K562 (cell line): ENCODE data around the gene TSEN54. TPM values are rescaled to one million over a fixed set of nuclear protein-coding genes. Genes with fewer than 3 reads are reported as not detected.

Experiments
- ATAC-seq: fragments of 200-7000 bp; cut with Tn5 transposase; 3 replicates; pipeline ENCODE4 v1.9.1; 2020; ENCODE audit warnings: moderate library complexity
- BruUV-seq: library from RNA; stranded (reverse); fragments of 400-500 nt; replicated peaks from 2 replicates; lab custom pipeline; 2021; lab: Mats Ljungman, UMichigan
- CTCF ChIA-PET: fragments of 300-600 bp; formaldehyde crosslinking; extraction: SDS; loops from one replicate; lab custom pipeline; 2021; ENCODE audit warnings: low intra/inter-chr PET ratio; lab: Yijun Ruan, JAX
- POLR2A ChIA-PET: fragments of 300-600, 350-650 bp; sonication (Branson Sonifier 250); formaldehyde crosslinking; extraction: SDS; loops from one replicate; lab custom pipeline; 2021; ENCODE audit warnings: antibody characterized with exemption, inconsistent platforms; lab: Yijun Ruan, JAX
- DNase-seq, 4 experiments: peaks; one replicate each; pipeline versions ENCODE4 v3.0.0 to v3.0.0-alpha.2; 2011 to 2018; ENCODE audit warnings: low spot score in 3 of 4, mixed read lengths in 3 of 4; ENCODE audit errors: extremely low read depth in 1 of 4
- FAIRE-seq: peaks from 2 replicates; lab custom pipeline; 2011; peaks lifted over from hg19 to GRCh38; lab: Jason Lieb, UNC
- H2AFZ ChIP-seq: 2 replicates; pipeline ENCODE4 v1.6.0; 2011; ENCODE audit warnings: low read depth, low read length, control low read depth, inconsistent platforms
- H3K27ac ChIP-seq: fragments of 200-600 bp; 3 replicates; pipeline ENCODE4 v1.8.0; 2011; ENCODE audit warnings: low read depth, mild to moderate bottlenecking, control low read depth, inconsistent platforms, low read length, moderate library complexity, mixed read lengths; ENCODE audit errors: extremely low read depth
- H3K27me3 ChIP-seq, 2 experiments: fragments of 300-600 bp in 1 of 2; 2 replicates in 1 of 2; 3 replicates in 1 of 2; pipeline versions ENCODE4 v1.6.0 to v1.8.0; 2011; ENCODE audit warnings: inconsistent platforms in 2 of 2, low read length in 2 of 2, mild to moderate bottlenecking in 1 of 2, mixed read lengths in 1 of 2, moderate library complexity in 1 of 2; ENCODE audit not compliant: control insufficient read depth in 2 of 2, insufficient read depth in 2 of 2
- H3K36me3 ChIP-seq: fragments of 300-600 bp; 3 replicates; pipeline ENCODE4 v1.8.0; 2011; ENCODE audit warnings: mild to moderate bottlenecking, low read length, inconsistent platforms; ENCODE audit not compliant: control insufficient read depth, insufficient read depth
- H3K4me1 ChIP-seq, 2 experiments: fragments of 200-600 bp in 1 of 2; replicated peaks in 1 of 2; 2 replicates in 1 of 2; 3 replicates in 1 of 2; pipeline versions ENCODE4 v1.5.1 to v1.8.0; 2011; ENCODE audit warnings: inconsistent platforms in 2 of 2, low read length in 2 of 2, mild to moderate bottlenecking in 1 of 2, mixed read lengths in 1 of 2, moderate library complexity in 1 of 2; ENCODE audit not compliant: control insufficient read depth in 2 of 2, insufficient read depth in 2 of 2
- H3K4me2 ChIP-seq: 2 replicates; pipeline ENCODE4 v1.6.1; 2011; ENCODE audit warnings: low read length, control low read depth, inconsistent platforms, mixed read lengths; ENCODE audit not compliant: insufficient read depth
- H3K4me3 ChIP-seq: fragments of 200-600 bp; sonication (generic), shearing (Covaris generic); 2 replicates; pipeline ENCODE4 v1.5.1; 2016; ENCODE audit warnings: control low read depth, inconsistent platforms
- H3K79me2 ChIP-seq: fragments of 200-600 bp; 3 replicates; pipeline ENCODE4 v1.8.0; 2011; ENCODE audit warnings: low read length, inconsistent platforms; ENCODE audit not compliant: control insufficient read depth, insufficient read depth
- H3K9ac ChIP-seq, 2 experiments: 2 replicates each; pipeline versions ENCODE4 v1.6.0 to v1.6.1; 2011; ENCODE audit warnings: low read depth in 2 of 2, low read length in 2 of 2, control low read depth in 1 of 2, inconsistent platforms in 1 of 2, mild to moderate bottlenecking in 1 of 2, mixed read lengths in 1 of 2; ENCODE audit not compliant: insufficient read depth in 1 of 2
- H3K9me1 ChIP-seq: one replicate; pipeline ENCODE4 v1.6.0; 2011; ENCODE audit warnings: inconsistent platforms, mild to moderate bottlenecking, low read length, moderate library complexity; ENCODE audit not compliant: control insufficient read depth, insufficient read depth
- H3K9me3 ChIP-seq: replicated peaks from 2 replicates; pipeline ENCODE4 v1.5.1; 2011; ENCODE audit warnings: low read depth, low read length, inconsistent platforms; ENCODE audit not compliant: control insufficient read depth, insufficient read depth
- H4K20me1 ChIP-seq: replicated peaks from 2 replicates; pipeline ENCODE4 v1.6.1; 2011; ENCODE audit warnings: low read length, inconsistent platforms, mixed read lengths; ENCODE audit not compliant: control insufficient read depth, insufficient read depth
- ADNP ChIP-seq: fragments of 200-800 bp; sonication (Bioruptor generic); IDR thresholded peaks from 2 replicates; pipeline ENCODE4 v1.6.1; 2016; ENCODE audit warnings: missing genetic modification characterization, missing compliant biosample characterization
- DMBX1 ChIP-seq: fragments of 250-450 bp; sonication (Bioruptor Pico); IDR thresholded peaks from 2 replicates; pipeline ENCODE4 v1.8.0; 2022; ENCODE audit warnings: inconsistent platforms, mild to moderate bottlenecking, moderate library complexity, borderline replicate concordance
- FUS ChIP-seq: fragments of 200-400 bp; formaldehyde crosslinking; optimal IDR thresholded peaks from 2 replicates; pipeline ENCODE3; 2017; ENCODE audit warnings: low read depth, low read length
- GTF2E2 ChIP-seq: fragments of 200-800 bp; sonication (Bioruptor generic); IDR thresholded peaks from 2 replicates; pipeline ENCODE4 v1.6.1; 2016; ENCODE audit warnings: missing genetic modification characterization, missing compliant biosample characterization
- HDGF ChIP-seq: fragments of 450-650 bp; IDR thresholded peaks from 2 replicates; pipeline ENCODE4 v1.6.1; 2016
- MED1 ChIP-seq: sonication (generic); formaldehyde crosslinking; IDR thresholded peaks from 2 replicates; pipeline ENCODE4 v1.8.1; 2023; ENCODE audit warnings: missing genetic modification reagents, borderline replicate concordance
- SMAD3 ChIP-seq: fragments of 450-650 bp; formaldehyde crosslinking; conservative IDR thresholded peaks from 2 replicates; pipeline ENCODE4 v1.4.0; 2020; ENCODE audit warnings: mild to moderate bottlenecking
- ZBTB17 ChIP-seq: fragments of 450-650 bp; formaldehyde crosslinking; IDR thresholded peaks from 2 replicates; pipeline ENCODE4 v1.4.0; 2020; ENCODE audit warnings: mild to moderate bottlenecking
- ZFP36 ChIP-seq: fragments of 150-350 bp; IDR thresholded peaks from 2 replicates; pipeline ENCODE4 v1.6.1; 2018; ENCODE audit warnings: low read length, low read depth; ENCODE audit not compliant: partially characterized antibody
- ZZZ3 ChIP-seq: fragments of 450-650 bp; IDR thresholded peaks from 2 replicates; pipeline ENCODE4 v1.6.1; 2016; ENCODE audit warnings: antibody characterized with exemption, mild to moderate bottlenecking, moderate library complexity
- WGBS: fragments of 100-300 bp; shearing (Covaris generic); methylation state at CpG from one replicate; pipeline ENCODE4 v1.1.6; 2016; ENCODE audit warnings: low coverage, mixed read lengths; ENCODE audit not compliant: insufficient coverage; ENCODE audit errors: missing lambda C conversion rate; 5-methylcytosine and 5-hydroxymethylcytosine counted together
- in situ Hi-C: fragments of 300-500 bp; cut with MboI; formaldehyde crosslinking; loops from 4 replicates; pipeline ENCODE4 v1.15.0; 2018; ENCODE audit warnings: inconsistent platforms, mixed read lengths
- intact Hi-C: fragments of 100-400 bp; cut with micrococcal nuclease; formaldehyde crosslinking; loops from 2 replicates; pipeline ENCODE4 v1.14.2; 2022
- polyA plus RNA-seq, 8 experiments: library from polyadenylated mRNA; depleted of rRNA in 4 of 8; stranded (reverse) in 5 of 8; unstranded in 3 of 8; fragments of >200 nt; fragmentation: Nextera tagmentation in 2 of 8; fragmentation: Illumina TruSeq in 1 of 8; extraction: Ambion mirVana in 2 of 8; extraction: Trizol in 1 of 8; gene quantifications; 2 replicates each; pipeline versions ENCODE4 v1.2.1 to v1.2.3, GENCODE V29; 2011 to 2014; ENCODE audit warnings: inconsistent platforms in 1 of 8, missing spikeins in 1 of 8
- total RNA-seq, 7 experiments: library from RNA; depleted of rRNA in 6 of 7; stranded (reverse); fragments of >200 nt in 6 of 7; fragmentation: Illumina TruSeq in 2 of 7; extraction: Trizol in 2 of 7; gene quantifications; 2 replicates each; pipeline versions ENCODE4 v1.2.1 to v1.2.3, GENCODE V29; 2011 to 2021; ENCODE audit warnings: low replicate concordance in 1 of 7
- TF ChIP-seq, protein P1 (sequence below): fragments of 150-350 bp; IDR thresholded peaks from 2 replicates; pipeline ENCODE4 v1.6.1; 2014; ENCODE audit warnings: low read depth, mild to moderate bottlenecking, low read length, borderline replicate concordance

TSEN54 gene
- total and polyA plus RNA-seq, 9 of the 15 experiments (the other 6 are each of a cell fraction or from before 2014, with no cell fraction given), result 5.9 to 64.3 (median 48.9) TPM

DNA sequence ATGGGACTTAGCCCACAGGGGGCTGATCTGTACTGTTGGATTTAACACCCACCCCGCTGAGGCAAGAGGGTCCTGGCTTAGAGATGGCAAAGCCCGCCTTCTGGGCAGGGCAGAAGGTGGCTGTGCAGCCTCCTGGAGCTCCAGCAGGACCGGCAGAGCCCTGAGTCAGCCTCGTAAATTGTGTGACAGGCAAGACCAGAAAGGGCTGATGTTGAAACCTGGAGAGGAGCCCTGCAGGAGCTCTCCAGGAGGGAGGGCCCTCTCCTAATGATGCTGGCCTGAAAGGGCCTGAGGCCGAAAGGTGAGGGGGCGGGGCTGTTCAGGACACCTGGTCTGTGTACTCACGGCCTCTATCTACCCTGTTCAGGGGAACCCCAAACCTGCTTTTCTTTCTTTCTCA, 48.7 kb downstream of the TSEN54 start:
- DNase-seq (no peak), FAIRE-seq (no peak), ATAC-seq (no peak)
- CTCF ChIA-PET, result no interaction called here
- Histone ChIP-seq H3K4me3 (no peak overlapping the region), H3K9me3 (no peaks in the 10 kb centered on the region), H3K27me3 (no peaks in the 10 kb centered on the region), H3K9me1 (no peaks in the 10 kb centered on the region), H3K27ac (no peak overlapping the region), H3K79me2 (no peaks in the 10 kb centered on the region), H3K4me2 (no peak overlapping the region), H3K36me3 (peaks cover 13% of the 10 kb centered on the region; the same call in 1 of the 3 replicates), H4K20me1 (no peaks in the 10 kb centered on the region), H3K4me1 (peaks cover 0 to 18% of the 10 kb centered on the region in 2 experiments; a peak in 2 of 5 replicates), H2AFZ (no peak overlapping the region), H3K9ac (peak overlapping the region in 1 of 2 experiments; percentile 72; a peak in 1 of 4 replicates)
- 61% methylated on average over 7 of the region's 7 CpGs for WGBS
- intact Hi-C loops, result no loop called here
- BruUV-seq, result no TSS peak
- POLR2A ChIA-PET, result interaction anchor here (0.8 to 1.7 kb wide), 3 partner anchors 12 to 31 kb away, joined by 3 to 5 read pairs (median 3); no protein-coding TSS in a partner anchor
- in situ Hi-C loops, result no loop called here
- TF ChIP-seq HDGF (no peak), ZZZ3 (no peak), DMBX1 (no peak), ADNP (no peak), ZFP36 (no peak), SMAD3 (no peak), MED1 (CRISPR knock-in tag) (no peak), FUS (no peak), GTF2E2 (tag) (no peak), ZBTB17 (no peak)
- TF ChIP-seq, protein P1, sequence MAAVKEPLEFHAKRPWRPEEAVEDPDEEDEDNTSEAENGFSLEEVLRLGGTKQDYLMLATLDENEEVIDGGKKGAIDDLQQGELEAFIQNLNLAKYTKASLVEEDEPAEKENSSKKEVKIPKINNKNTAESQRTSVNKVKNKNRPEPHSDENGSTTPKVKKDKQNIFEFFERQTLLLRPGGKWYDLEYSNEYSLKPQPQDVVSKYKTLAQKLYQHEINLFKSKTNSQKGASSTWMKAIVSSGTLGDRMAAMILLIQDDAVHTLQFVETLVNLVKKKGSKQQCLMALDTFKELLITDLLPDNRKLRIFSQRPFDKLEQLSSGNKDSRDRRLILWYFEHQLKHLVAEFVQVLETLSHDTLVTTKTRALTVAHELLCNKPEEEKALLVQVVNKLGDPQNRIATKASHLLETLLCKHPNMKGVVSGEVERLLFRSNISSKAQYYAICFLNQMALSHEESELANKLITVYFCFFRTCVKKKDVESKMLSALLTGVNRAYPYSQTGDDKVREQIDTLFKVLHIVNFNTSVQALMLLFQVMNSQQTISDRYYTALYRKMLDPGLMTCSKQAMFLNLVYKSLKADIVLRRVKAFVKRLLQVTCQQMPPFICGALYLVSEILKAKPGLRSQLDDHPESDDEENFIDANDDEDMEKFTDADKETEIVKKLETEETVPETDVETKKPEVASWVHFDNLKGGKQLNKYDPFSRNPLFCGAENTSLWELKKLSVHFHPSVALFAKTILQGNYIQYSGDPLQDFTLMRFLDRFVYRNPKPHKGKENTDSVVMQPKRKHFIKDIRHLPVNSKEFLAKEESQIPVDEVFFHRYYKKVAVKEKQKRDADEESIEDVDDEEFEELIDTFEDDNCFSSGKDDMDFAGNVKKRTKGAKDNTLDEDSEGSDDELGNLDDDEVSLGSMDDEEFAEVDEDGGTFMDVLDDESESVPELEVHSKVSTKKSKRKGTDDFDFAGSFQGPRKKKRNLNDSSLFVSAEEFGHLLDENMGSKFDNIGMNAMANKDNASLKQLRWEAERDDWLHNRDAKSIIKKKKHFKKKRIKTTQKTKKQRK, result no peak
